Measurements from ENCODE around the gene TRAPPC14.
A peak's percentile ranks its signal among the peaks of the same experiment; 100 is the strongest.
"Not testable (repeated sequence)": the region's sequence is repeated elsewhere in the genome, so short reads cannot be mapped to it uniquely, and the experiment has no call there.

TRAPPC14 gene

GRCh38 chr7:100152937-100153666 is 5.4 kb downstream of the TRAPPC14 start:
- DNase-seq, result no peak

- no peak for DNase-seq
These were observed 6.1 kb downstream of the TRAPPC14 start for GRCh38 chr7:100152404-100152803.

- DNase-seq, result peak; percentile 95
These were observed 9.8 kb downstream of the TRAPPC14 start, which contains the start of gene LAMTOR4 for GRCh38 chr7:100148559-100149328. Gene LAMTOR4 (plus strand): TSS chr7:100148918. CDS start chr7:100148973, 55 bp downstream.

GRCh38 chr7:100148225-100148558 is 10.3 kb downstream of the TRAPPC14 start:
- no peak for DNase-seq

- DNase-seq, result no peak
These were observed 11.2 kb downstream of the TRAPPC14 start for GRCh38 chr7:100147278-100147677.

GRCh38 chr7:100146350-100146749 is 12.2 kb downstream of the TRAPPC14 start:
- not testable (repeated sequence) for DNase-seq

- no peak for DNase-seq
These were observed 16.1 kb downstream of the TRAPPC14 start for GRCh38 chr7:100142461-100142860.

GRCh38 chr7:100141555-100141949 is 17.0 kb downstream of the TRAPPC14 start:
- DNase-seq, result no peak

GRCh38 chr7:100137851-100138760 is 20.4 kb downstream of the TRAPPC14 start:
- DNase-seq, result no peak

GRCh38 chr7:100132697-100133151 is 25.8 kb downstream of the TRAPPC14 start:
- DNase-seq, result peak; percentile 79

- no peak for DNase-seq
These were observed 26.4 kb downstream of the TRAPPC14 start for GRCh38 chr7:100132126-100132525.

GRCh38 chr7:100130608-100131453 is 27.7 kb downstream of the TRAPPC14 start:
- peak; percentile 96 for DNase-seq

- not testable (repeated sequence) for DNase-seq
These were observed 28.3 kb downstream of the TRAPPC14 start for GRCh38 chr7:100130220-100130607.

- no peak for DNase-seq
These were observed 29.9 kb downstream of the TRAPPC14 start for GRCh38 chr7:100128637-100128963.

- peak; percentile 79 for DNase-seq
These were observed 30.5 kb downstream of the TRAPPC14 start for GRCh38 chr7:100127866-100128636.

GRCh38 chr7:100126931-100127865 is 31.3 kb downstream of the TRAPPC14 start, which contains the start of gene MBLAC1:
Gene MBLAC1 (plus strand): TSS chr7:100126967. CDS start chr7:100127396, 429 bp downstream.
- DNase-seq, result peak; percentile 98

GRCh38 chr7:100126239-100126930 is 32.1 kb downstream of the TRAPPC14 start:
- DNase-seq, result no peak

- DNase-seq, result no peak
These were observed 34.0 kb downstream of the TRAPPC14 start for GRCh38 chr7:100124301-100125230.

All from activated CD8-positive, alpha-beta memory T cell treated with anti-CD3 and anti-CD28 coated beads for 24 hours (primary cell).